BE2C (cell line): ENCODE data around the gene TRERF1.
A peak's percentile ranks its signal among the peaks of the same experiment; 100 is the strongest.

ENCODE experiments used
- DNase-seq: peaks from one replicate; pipeline ENCODE4 v3.0.0-alpha.2; 2020
- H3K27me3 ChIP-seq: fragments of 250-450 bp; sonication (Bioruptor Pico); 2 replicates; pipeline ENCODE4 v1.5.1; 2020; ENCODE audit warnings: mild to moderate bottlenecking
- H3K36me3 ChIP-seq: fragments of 250-450 bp; sonication (Bioruptor Pico); 2 replicates; pipeline ENCODE4 v1.5.1; 2020; ENCODE audit warnings: mild to moderate bottlenecking
- H3K4me1 ChIP-seq: fragments of 250-450 bp; sonication (Bioruptor Pico); 2 replicates; pipeline ENCODE4 v1.5.1; 2020
- H3K4me3 ChIP-seq: 2 replicates; pipeline ENCODE4 v1.5.1; 2011; ENCODE audit warnings: low read depth, low read length
- H3K9me3 ChIP-seq: fragments of 250-450 bp; sonication (Bioruptor Pico); 2 replicates; pipeline ENCODE4 v1.5.1; 2020
- TF ChIP-seq, protein P1 (sequence below): IDR thresholded peaks from 2 replicates; pipeline ENCODE4 v1.5.1; 2012; ENCODE audit warnings: mild to moderate bottlenecking, low read depth, low read length

Gene TRERF1

GRCh38 chr6:42175860-42176259 lies 275.9 kb downstream of the TRERF1 start:
- H3K36me3 ChIP-seq: no peaks in the 10 kb centered on the region
- no peak for DNase-seq
- TF ChIP-seq, protein P1, sequence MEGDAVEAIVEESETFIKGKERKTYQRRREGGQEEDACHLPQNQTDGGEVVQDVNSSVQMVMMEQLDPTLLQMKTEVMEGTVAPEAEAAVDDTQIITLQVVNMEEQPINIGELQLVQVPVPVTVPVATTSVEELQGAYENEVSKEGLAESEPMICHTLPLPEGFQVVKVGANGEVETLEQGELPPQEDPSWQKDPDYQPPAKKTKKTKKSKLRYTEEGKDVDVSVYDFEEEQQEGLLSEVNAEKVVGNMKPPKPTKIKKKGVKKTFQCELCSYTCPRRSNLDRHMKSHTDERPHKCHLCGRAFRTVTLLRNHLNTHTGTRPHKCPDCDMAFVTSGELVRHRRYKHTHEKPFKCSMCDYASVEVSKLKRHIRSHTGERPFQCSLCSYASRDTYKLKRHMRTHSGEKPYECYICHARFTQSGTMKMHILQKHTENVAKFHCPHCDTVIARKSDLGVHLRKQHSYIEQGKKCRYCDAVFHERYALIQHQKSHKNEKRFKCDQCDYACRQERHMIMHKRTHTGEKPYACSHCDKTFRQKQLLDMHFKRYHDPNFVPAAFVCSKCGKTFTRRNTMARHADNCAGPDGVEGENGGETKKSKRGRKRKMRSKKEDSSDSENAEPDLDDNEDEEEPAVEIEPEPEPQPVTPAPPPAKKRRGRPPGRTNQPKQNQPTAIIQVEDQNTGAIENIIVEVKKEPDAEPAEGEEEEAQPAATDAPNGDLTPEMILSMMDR: peak; percentile 36

More at GRCh38 chr6:42175860-42176259, 275.9 kb downstream of the TRERF1 start:
- H3K4me1 ChIP-seq: peaks cover 3% of the 10 kb centered on the region; the same call in 1 of the 2 replicates
- H3K9me3 ChIP-seq: no peaks in the 10 kb centered on the region
- no peak overlapping the region for H3K4me3 ChIP-seq
- no peaks in the 10 kb centered on the region for H3K27me3 ChIP-seq
